Tongue (tissue), 2 donors: Measurements from ENCODE around the gene ARHGAP6. TPM values are rescaled to one million over a fixed set of nuclear protein-coding genes. Genes with fewer than 3 reads are reported as not detected.
"Not testable (repeated sequence)": the region's sequence is repeated elsewhere in the genome, so short reads cannot be mapped to it uniquely, and the experiment has no call there.

Source experiments
- DNase-seq: peaks from one replicate; pipeline ENCODE4 v3.0.0-alpha.2; 2015
- total RNA-seq: library from RNA; depleted of rRNA; stranded (reverse); fragments of >200 nt; gene quantifications from one replicate; pipeline ENCODE4 v1.2.3, GENCODE V29; 2014

The ARHGAP6 gene
- total RNA-seq, 1 donor from 2014 or later: 9.2 TPM

GRCh38 chrX:11578301-11578700 is 87.4 kb downstream of the ARHGAP6 start:
- DNase-seq: not testable (repeated sequence)

GRCh38 chrX:11577603-11578002 is 88.1 kb downstream of the ARHGAP6 start:
- DNase-seq: no peak

GRCh38 chrX:11575332-11575731 is 90.4 kb downstream of the ARHGAP6 start:
- no peak for DNase-seq

- no peak for DNase-seq
These were observed 98.0 kb downstream of the ARHGAP6 start for GRCh38 chrX:11567528-11568220.

GRCh38 chrX:11566789-11567188 is 98.9 kb downstream of the ARHGAP6 start:
- DNase-seq: no peak

GRCh38 chrX:11566173-11566572 is 99.5 kb downstream of the ARHGAP6 start:
- no peak for DNase-seq

GRCh38 chrX:11564546-11564945 is 101.2 kb downstream of the ARHGAP6 start:
- peak; percentile 3 for DNase-seq

GRCh38 chrX:11562570-11562969 is 103.2 kb downstream of the ARHGAP6 start:
- DNase-seq: no peak

- no peak for DNase-seq
These were observed 106.7 kb downstream of the ARHGAP6 start for GRCh38 chrX:11558972-11559371.

- DNase-seq: no peak
These were observed 108.6 kb downstream of the ARHGAP6 start for GRCh38 chrX:11557120-11557519.

- DNase-seq: no peak
These were observed 110.0 kb downstream of the ARHGAP6 start for GRCh38 chrX:11555759-11556158.

GRCh38 chrX:11553594-11553993 is 112.1 kb downstream of the ARHGAP6 start:
- DNase-seq: no peak

GRCh38 chrX:11551151-11551550 is 114.6 kb downstream of the ARHGAP6 start:
- DNase-seq: no peak

- DNase-seq: no peak
These were observed 118.8 kb downstream of the ARHGAP6 start for GRCh38 chrX:11546917-11547316.

GRCh38 chrX:11543249-11543648 is 122.5 kb downstream of the ARHGAP6 start:
- DNase-seq: no peak

- no peak for DNase-seq
These were observed 124.2 kb downstream of the ARHGAP6 start for GRCh38 chrX:11541510-11541909.

- DNase-seq: peak; percentile 86
These were observed 125.0 kb downstream of the ARHGAP6 start for GRCh38 chrX:11540532-11541377.

- DNase-seq: peak; percentile 15
These were observed 128.6 kb downstream of the ARHGAP6 start for GRCh38 chrX:11537141-11537540.

GRCh38 chrX:11535156-11535919 is 130.4 kb downstream of the ARHGAP6 start:
- no peak for DNase-seq

GRCh38 chrX:11533199-11533651 is 132.5 kb downstream of the ARHGAP6 start:
- DNase-seq: peak; percentile 84

- DNase-seq: peak; percentile 18
These were observed 133.2 kb downstream of the ARHGAP6 start for GRCh38 chrX:11532291-11533078.

GRCh38 chrX:11531226-11531625 is 134.5 kb downstream of the ARHGAP6 start:
- DNase-seq: peak; percentile 43
